HG03565 (cell line): ENCODE data around the gene KCTD19.

Source experiments
- ATAC-seq: cut with Tn5 transposase; IDR thresholded peaks from one replicate; pipeline ENCODE4 v1.9.1; 2021; ENCODE audit warnings: mild to moderate bottlenecking, moderate library complexity; ENCODE audit not compliant: unreplicated experiment

Gene KCTD19

GRCh38 chr16:67260426-67261063 is 66.0 kb downstream of the KCTD19 start:
- no peak for ATAC-seq

- no peak for ATAC-seq
Measured at GRCh38 chr16:67259705-67260104, 66.8 kb downstream of the KCTD19 start.

GRCh38 chr16:67258161-67258835 is 68.2 kb downstream of the KCTD19 start:
- no peak for ATAC-seq

- no peak for ATAC-seq
Measured at GRCh38 chr16:67257486-67258160, 68.9 kb downstream of the KCTD19 start.

GRCh38 chr16:67256701-67257230 is 69.8 kb downstream of the KCTD19 start:
- no peak for ATAC-seq

- no peak for ATAC-seq
Measured at GRCh38 chr16:67255553-67256221, 70.9 kb downstream of the KCTD19 start.

GRCh38 chr16:67254801-67255552 is 71.6 kb downstream of the KCTD19 start:
- no peak for ATAC-seq

GRCh38 chr16:67252609-67253497 is 73.7 kb downstream of the KCTD19 start:
- no peak for ATAC-seq

- ATAC-seq: no peak
Measured at GRCh38 chr16:67250045-67250327, 76.6 kb downstream of the KCTD19 start.

GRCh38 chr16:67249178-67250044 is 77.1 kb downstream of the KCTD19 start:
- ATAC-seq: no peak

- no peak for ATAC-seq
Measured at GRCh38 chr16:67248401-67249177, 78.0 kb downstream of the KCTD19 start, which contains the start of gene SLC9A5. Gene SLC9A5 (plus strand): TSS chr16:67248979. CDS start chr16:67249015, 36 bp downstream.

- ATAC-seq: no peak
Measured at GRCh38 chr16:67248073-67248400, 78.5 kb downstream of the KCTD19 start.

- ATAC-seq: peak; percentile 38
Measured at GRCh38 chr16:67247192-67248072, 79.1 kb downstream of the KCTD19 start, which contains the start of gene FHOD1. Gene FHOD1 (minus strand): TSS chr16:67247481. CDS start chr16:67247410, 71 bp downstream.

- no peak for ATAC-seq
Measured at GRCh38 chr16:67246756-67247191, 79.8 kb downstream of the KCTD19 start.

- ATAC-seq: no peak
Measured at GRCh38 chr16:67246081-67246755, 80.3 kb downstream of the KCTD19 start.

- no peak for ATAC-seq
Measured at GRCh38 chr16:67245674-67246080, 80.9 kb downstream of the KCTD19 start.
